HEK293 (cell line): ENCODE data around the gene BRCC3.

Experiments used
- CTCF ChIA-PET: fragments of 350-600 bp; formaldehyde crosslinking; extraction: SDS; loops from one replicate; lab custom pipeline; 2021; ENCODE audit warnings: antibody characterized with exemption; lab: Yijun Ruan, JAX
- POLR2A ChIA-PET: fragments of 300-600 bp; formaldehyde crosslinking; extraction: SDS; loops from one replicate; lab custom pipeline; 2020; ENCODE audit warnings: antibody characterized with exemption, inconsistent platforms; lab: Yijun Ruan, JAX
- H3K27ac ChIP-seq: fragments of 200-500 bp; sonication (Bioruptor generic); 2 replicates; pipeline ENCODE4 v1.5.1; 2014; ENCODE audit warnings: low read depth, low read length, control low read depth, inconsistent platforms; ENCODE audit errors: extremely low read depth
- H3K36me3 ChIP-seq, 2 experiments: fragments of 200-500 bp in 1 of 2; sonication (Bioruptor generic) in 1 of 2; 1 replicate in 1 of 2; 2 replicates in 1 of 2; pipeline ENCODE4 v1.5.1; 2014 to 2017; ENCODE audit warnings: inconsistent platforms in 2 of 2, low read length in 2 of 2; ENCODE audit not compliant: control insufficient read depth in 2 of 2, insufficient read depth in 1 of 2
- H3K4me1 ChIP-seq: fragments of 200-500 bp; sonication (Bioruptor generic); 2 replicates; pipeline ENCODE4 v1.5.1; 2014; ENCODE audit warnings: mild to moderate bottlenecking, low read length, inconsistent platforms; ENCODE audit not compliant: control insufficient read depth, insufficient read depth
- H3K4me3 ChIP-seq: 2 replicates; pipeline ENCODE4 v1.5.1; 2011; ENCODE audit warnings: low read depth, mild to moderate bottlenecking, control low read depth, low read length, moderate library complexity
- H3K9me3 ChIP-seq: fragments of 200-500 bp; sonication (Bioruptor generic); 2 replicates; pipeline ENCODE4 v1.5.1; 2014; ENCODE audit warnings: low read depth, low read length, inconsistent platforms; ENCODE audit not compliant: control insufficient read depth, insufficient read depth
- AEBP2 ChIP-seq: fragments of 450-650 bp; formaldehyde crosslinking; IDR thresholded peaks from 2 replicates; pipeline ENCODE4 v1.5.1; 2016; ENCODE audit warnings: missing biosample characterization, missing genetic modification characterization, borderline replicate concordance
- BCL11B ChIP-seq: fragments of 450-650 bp; formaldehyde crosslinking; IDR thresholded peaks from 2 replicates; pipeline ENCODE4 v1.5.1; 2016; ENCODE audit warnings: low read depth, missing biosample characterization, missing genetic modification characterization
- KLF9 ChIP-seq: fragments of 450-650 bp; formaldehyde crosslinking; IDR thresholded peaks from 2 replicates; pipeline ENCODE4 v1.5.1; 2016; ENCODE audit warnings: missing biosample characterization, missing genetic modification characterization, low read depth
- MYNN ChIP-seq: fragments of 450-650 bp; formaldehyde crosslinking; IDR thresholded peaks from 2 replicates; pipeline ENCODE4 v1.5.1; 2016; ENCODE audit warnings: missing biosample characterization, missing genetic modification characterization, borderline replicate concordance
- PRDM10 ChIP-seq: fragments of 450-650 bp; formaldehyde crosslinking; IDR thresholded peaks from 2 replicates; pipeline ENCODE4 v1.5.1; 2016; ENCODE audit warnings: missing biosample characterization, missing genetic modification characterization
- SP2 ChIP-seq: fragments of 450-650 bp; formaldehyde crosslinking; IDR thresholded peaks from 2 replicates; pipeline ENCODE4 v1.5.1; 2016; ENCODE audit warnings: missing biosample characterization, missing genetic modification characterization
- YY1 ChIP-seq: fragments of 450-650 bp; formaldehyde crosslinking; IDR thresholded peaks from 2 replicates; pipeline ENCODE4 v1.5.1; 2018; ENCODE audit warnings: missing biosample characterization, missing genetic modification characterization
- ZBTB8A ChIP-seq: fragments of 450-650 bp; formaldehyde crosslinking; IDR thresholded peaks from 2 replicates; pipeline ENCODE4 v1.5.1; 2016; ENCODE audit warnings: missing biosample characterization, missing genetic modification characterization
- ZIC2 ChIP-seq: fragments of 450-650 bp; formaldehyde crosslinking; IDR thresholded peaks from 2 replicates; pipeline ENCODE4 v1.5.1; 2016; ENCODE audit warnings: missing biosample characterization, missing genetic modification characterization
- ZNF10 ChIP-seq: fragments of 450-650 bp; formaldehyde crosslinking; IDR thresholded peaks from 2 replicates; pipeline ENCODE4 v1.5.1; 2017; ENCODE audit warnings: missing biosample characterization, missing genetic modification characterization
- ZNF140 ChIP-seq: fragments of 450-650 bp; formaldehyde crosslinking; IDR thresholded peaks from 2 replicates; pipeline ENCODE4 v1.5.1; 2016; ENCODE audit warnings: missing biosample characterization, missing genetic modification characterization
- ZNF335 ChIP-seq: fragments of 450-650 bp; formaldehyde crosslinking; conservative IDR thresholded peaks from 2 replicates; pipeline ENCODE4 v1.5.1; 2016; ENCODE audit warnings: missing biosample characterization, missing genetic modification characterization
- ZNF341 ChIP-seq: fragments of 450-650 bp; formaldehyde crosslinking; IDR thresholded peaks from 2 replicates; pipeline ENCODE4; 2016; ENCODE audit warnings: low read depth, missing biosample characterization, missing genetic modification characterization
- ZNF398 ChIP-seq: fragments of 450-650 bp; formaldehyde crosslinking; IDR thresholded peaks from 2 replicates; pipeline ENCODE4 v1.5.1; 2017; ENCODE audit warnings: missing biosample characterization, missing genetic modification characterization
- ZNF48 ChIP-seq: fragments of 450-650 bp; formaldehyde crosslinking; IDR thresholded peaks from 2 replicates; pipeline ENCODE4 v1.5.1; 2016; ENCODE audit warnings: missing biosample characterization, missing genetic modification characterization
- ZNF501 ChIP-seq: fragments of 450-650 bp; formaldehyde crosslinking; IDR thresholded peaks from 2 replicates; pipeline ENCODE4 v1.5.1; 2016; ENCODE audit warnings: missing biosample characterization, missing genetic modification characterization
- ZNF518A ChIP-seq: fragments of 450-650 bp; formaldehyde crosslinking; conservative IDR thresholded peaks from 2 replicates; pipeline ENCODE4 v1.5.1; 2016; ENCODE audit warnings: low read depth, missing biosample characterization, missing genetic modification characterization
- ZNF596 ChIP-seq: fragments of 450-650 bp; IDR thresholded peaks from 2 replicates; pipeline ENCODE4 v1.5.0; 2018; ENCODE audit warnings: missing biosample characterization, mild to moderate bottlenecking, missing genetic modification characterization, moderate library complexity
- ZNF629 ChIP-seq: fragments of 450-650 bp; formaldehyde crosslinking; IDR thresholded peaks from 2 replicates; pipeline ENCODE4 v1.5.1; 2017; ENCODE audit warnings: missing biosample characterization, missing genetic modification characterization
- ZNF670 ChIP-seq: fragments of 450-650 bp; formaldehyde crosslinking; IDR thresholded peaks from 2 replicates; pipeline ENCODE4 v1.5.1; 2016; ENCODE audit warnings: missing biosample characterization, missing genetic modification characterization, low read depth
- ZNF677 ChIP-seq: fragments of 450-650 bp; IDR thresholded peaks from 2 replicates; pipeline ENCODE4 v1.5.0; 2018; ENCODE audit warnings: missing biosample characterization, mild to moderate bottlenecking, missing genetic modification characterization, moderate library complexity
- ZNF747 ChIP-seq: fragments of 450-650 bp; formaldehyde crosslinking; IDR thresholded peaks from 2 replicates; pipeline ENCODE4 v1.5.1; 2016; ENCODE audit warnings: missing biosample characterization, missing genetic modification characterization
- ZSCAN16 ChIP-seq: fragments of 450-650 bp; formaldehyde crosslinking; IDR thresholded peaks from 2 replicates; pipeline ENCODE4 v1.5.1; 2016; ENCODE audit warnings: missing biosample characterization, missing genetic modification characterization
- ZXDB ChIP-seq: fragments of 450-650 bp; formaldehyde crosslinking; IDR thresholded peaks from 2 replicates; pipeline ENCODE4 v1.5.1; 2016; ENCODE audit warnings: missing biosample characterization, missing genetic modification characterization

Gene BRCC3

GRCh38 chrX:155026420-155026726 lies 44.9 kb upstream of the BRCC3 start (continued):
- TF ChIP-seq ZNF398 (tag by site-specific recombination): peak; percentile 100
- no peak for TF ChIP-seq ZNF140 (tag by site-specific recombination)
- peak; percentile 84 for TF ChIP-seq ZNF596 (tag by site-specific recombination)
- no peak for TF ChIP-seq ZSCAN16 (tag by site-specific recombination)
- no peak for TF ChIP-seq ZXDB (tag by site-specific recombination)
- TF ChIP-seq ZNF677 (tag by site-specific recombination): no peak
- TF ChIP-seq ZNF670 (tag by site-specific recombination): no peak
- no peak for TF ChIP-seq MYNN

- Histone ChIP-seq H3K9me3 (no peaks in the 10 kb centered on the region), H3K4me3 (peak within 1 kb of the TSS; percentile 72), H3K36me3 (no peaks in the 10 kb centered on the region; a peak in 1 of 3 replicates), H3K4me1 (peaks cover 2% of the 10 kb centered on the region; the same call in 1 of the 2 replicates), H3K27ac (peak within 1 kb of the TSS; percentile 99)
- ChIA-PET CTCF (interaction anchor here (0.6 to 2.5 kb wide), 3 partner anchors 22 to 31 kb away, joined by 4 to 6 read pairs (median 4); no protein-coding TSS in a partner anchor), POLR2A (interaction anchor here (0.6 to 1.4 kb wide), 12 partner anchors 9 to 1589 kb away, joined by 3 to 7 read pairs (median 4); partner anchors contain the start of genes BRCC3, CMC4 and MTCP1)
- TF ChIP-seq ZNF341 (tag by site-specific recombination) (peak; percentile 85), ZNF501 (tag by site-specific recombination) (peak; percentile 24; the same call in 1 of the 2 replicates), SP2 (peak; percentile 83), ZNF48 (tag by site-specific recombination) (no peak), ZBTB8A (tag by site-specific recombination) (peak; percentile 89), PRDM10 (tag by site-specific recombination) (peak; percentile 77), YY1 (tag by site-specific recombination) (peak; percentile 59), ZNF629 (peak; percentile 66), BCL11B (0 out of 2 replicates have a peak, but pooled peaks have one; percentile 58), ZNF747 (tag by site-specific recombination) (no peak), AEBP2 (tag by site-specific recombination) (no peak), ZXDB (tag by site-specific recombination) (peak; percentile 63; the same call in 1 of the 2 replicates), ZIC2 (peak; percentile 68), ZNF518A (0 out of 2 replicates have a peak, but pooled peaks have one; percentile 43), ZNF10 (tag by site-specific recombination) (0 out of 2 replicates have a peak, but pooled peaks have one; percentile 12), ZNF335 (peak; percentile 67), KLF9 (tag by site-specific recombination) (peak; percentile 65)
Observed at GRCh38 chrX:155026727-155027508, 44.4 kb upstream of the BRCC3 start, which contains the start of gene FUNDC2. TSS of gene FUNDC2 (plus strand) at chrX:155026844. CDS start at chrX:155026939, 95 bp downstream.
